Spleen (tissue), 11 donors: ENCODE results near the gene MR1. TPM values are rescaled to one million over a fixed set of nuclear protein-coding genes. Genes with fewer than 3 reads are reported as not detected.
"Not testable (repeated sequence)": the region's sequence is repeated elsewhere in the genome, so short reads cannot be mapped to it uniquely, and the experiment has no call there.

Experiments used
- DNase-seq: peaks from one replicate; pipeline ENCODE4 v3.0.0-alpha.2; 2020
- H3K27ac ChIP-seq, 8 donors: fragments of 200-600 bp; sonication (generic) in 7 of 8; 1 replicate in 4 of 8; 2 replicates in 4 of 8; pipeline versions ENCODE4 v1.5.0 to v1.8.0; 2016 to 2021; ENCODE audit warnings: inconsistent platforms in 4 of 8, mild to moderate bottlenecking in 4 of 8, moderate library complexity in 1 of 8
- H3K27me3 ChIP-seq, 7 donors: fragments of 200-600 bp; sonication (generic) in 6 of 7; replicated peaks in 1 of 7; 1 replicate in 4 of 7; 2 replicates in 3 of 7; pipeline versions ENCODE4 v1.5.0 to v1.8.0; 2016 to 2021; ENCODE audit warnings: inconsistent platforms in 3 of 7, mild to moderate bottlenecking in 1 of 7
- H3K36me3 ChIP-seq, 6 donors: fragments of 200-600 bp; sonication (generic) in 5 of 6; 1 replicate in 4 of 6; 2 replicates in 2 of 6; pipeline versions ENCODE4 v1.5.0 to v1.8.0; 2016 to 2021; ENCODE audit warnings: inconsistent platforms in 2 of 6
- H3K4me1 ChIP-seq, 6 donors: fragments of 200-600 bp; sonication (generic) in 5 of 6; 1 replicate in 3 of 6; 2 replicates in 3 of 6; pipeline versions ENCODE4 v1.5.0 to v1.8.0; 2016 to 2021; ENCODE audit warnings: inconsistent platforms in 3 of 6
- H3K4me3 ChIP-seq, 8 donors: fragments of 200-600 bp; sonication (generic) in 7 of 8; 1 replicate in 4 of 8; 2 replicates in 4 of 8; pipeline versions ENCODE4 v1.5.0 to v1.8.0; 2016 to 2021; ENCODE audit warnings: inconsistent platforms in 4 of 8, mild to moderate bottlenecking in 4 of 8, moderate library complexity in 2 of 8
- H3K9me3 ChIP-seq, 8 donors: fragments of 200-600 bp; sonication (generic) in 7 of 8; 1 replicate in 4 of 8; 2 replicates in 4 of 8; pipeline versions ENCODE4 v1.5.0 to v1.8.0; 2016 to 2021; ENCODE audit warnings: inconsistent platforms in 4 of 8
- POLR2A ChIP-seq, 3 donors: fragments of 450-650 bp; IDR thresholded peaks; one replicate each; pipeline ENCODE4 v1.5.1; 2017; ENCODE audit warnings: antibody characterized with exemption in 3 of 3, mild to moderate bottlenecking in 1 of 3
- POLR2AphosphoS5 ChIP-seq, 3 donors: sonication (generic); formaldehyde crosslinking; IDR thresholded peaks; one replicate each; pipeline ENCODE4 v1.5.1; 2017; ENCODE audit warnings: antibody characterized with exemption in 3 of 3
- WGBS, 5 donors: extraction: QIAGEN DNeasy Blood & Tissue Kit in 3 of 5; methylation state at CpG; one replicate each; pipeline versions ENCODE4 v1.1.5 to v1.1.7; 2013 to 2018; 5-methylcytosine and 5-hydroxymethylcytosine counted together
- intact Hi-C: fragments of 100-400 bp; cut with DNase I; formaldehyde crosslinking; loops from one replicate; pipeline ENCODE4 v1.15.0; 2023; ENCODE audit warnings: low total_unique reads
- polyA plus RNA-seq, 3 donors: library from polyadenylated mRNA; stranded (reverse); fragments of 200-250 nt; gene quantifications; one replicate each; pipeline ENCODE4 v1.2.1, GENCODE V29; 2013
- total RNA-seq, 7 donors: library from RNA; depleted of rRNA in 3 of 7; stranded (reverse); fragments of >200 nt in 3 of 7; fragmentation: NEBNext Ultra II Directional in 4 of 7; extraction: Animal tissue kit (Norgen Biotek cat#: 25700) in 4 of 7; gene quantifications; one replicate each; pipeline versions ENCODE4 v1.1.0 to v1.2.1, GENCODE V29; 2016 to 2021
- TF ChIP-seq, protein P1 (sequence below), 11 experiments: fragments of 200-600 bp in 7 of 11; fragments of 450-650 bp in 4 of 11; sonication (generic) in 4 of 11; IDR thresholded peaks in 8 of 11; conservative IDR thresholded peaks in 3 of 11; 1 replicate in 7 of 11; 2 replicates in 4 of 11; pipeline versions ENCODE4 v1.4.0 to v1.8.0; 2016 to 2021; ENCODE audit warnings: antibody characterized with exemption in 11 of 11, inconsistent platforms in 4 of 11, mild to moderate bottlenecking in 1 of 11
- donor health status: healthy with polysubstance abuse.
- donor health status: DM: no; HTN: no; CAD: no; lungs with moderate emphysema.
- donor health status: DM: no; HTN: no; CAD: no.
- donor health status: Bipolar disorder and iron deficiency.
- donor health status: healthy.
- donor health status: DM: no; HTN: no; CAD: no.
- donor health status: DM: yes; HTN: yes; CAD: no.

The MR1 gene
- total and polyA plus RNA-seq, 10 donors = 4.9 to 35.6 (median 24.0) TPM

DNA sequence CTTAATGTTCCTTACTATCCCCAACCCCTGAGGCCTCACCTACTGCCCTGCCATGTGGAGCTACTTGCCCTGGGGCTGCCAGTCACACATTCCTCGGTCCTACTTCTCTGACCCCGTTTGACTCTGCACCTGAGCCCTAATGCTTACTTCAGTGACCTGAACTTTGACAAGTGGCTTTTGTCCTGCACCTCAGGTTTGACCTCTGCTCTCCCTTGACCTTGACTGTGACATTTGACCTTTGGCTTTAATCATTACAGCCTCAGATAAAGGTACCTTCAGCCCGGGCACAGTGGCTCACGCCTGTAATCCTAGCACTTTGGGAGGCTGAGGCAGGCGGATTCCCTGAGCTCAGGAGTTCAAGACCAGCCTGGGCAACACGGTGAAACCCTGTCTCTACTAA, 22.8 kb downstream of the MR1 start:
- H3K27ac ChIP-seq = no peak overlapping the region
- no peak overlapping the region for H3K4me3 ChIP-seq
- no peak for DNase-seq
- no peaks in the 10 kb centered on the region for H3K27me3 ChIP-seq
- peaks cover 0 to 15% (median 8%) of the 10 kb centered on the region in 8 donors for H3K9me3 ChIP-seq
- intact Hi-C loops = no loop called here
- WGBS, 5 donors = 88 to 97% (median 94%) methylated on average over 6 of the region's 6 CpGs
- H3K4me1 ChIP-seq = peaks cover under 1 to 8% (median 2%) of the 10 kb centered on the region in 6 donors
- TF ChIP-seq POLR2A (IDR thresholded peaks at IDR 0.05) (no peak), POLR2AphosphoS5 (IDR thresholded peaks at IDR 0.05) (no peak)
- TF ChIP-seq, protein P1, sequence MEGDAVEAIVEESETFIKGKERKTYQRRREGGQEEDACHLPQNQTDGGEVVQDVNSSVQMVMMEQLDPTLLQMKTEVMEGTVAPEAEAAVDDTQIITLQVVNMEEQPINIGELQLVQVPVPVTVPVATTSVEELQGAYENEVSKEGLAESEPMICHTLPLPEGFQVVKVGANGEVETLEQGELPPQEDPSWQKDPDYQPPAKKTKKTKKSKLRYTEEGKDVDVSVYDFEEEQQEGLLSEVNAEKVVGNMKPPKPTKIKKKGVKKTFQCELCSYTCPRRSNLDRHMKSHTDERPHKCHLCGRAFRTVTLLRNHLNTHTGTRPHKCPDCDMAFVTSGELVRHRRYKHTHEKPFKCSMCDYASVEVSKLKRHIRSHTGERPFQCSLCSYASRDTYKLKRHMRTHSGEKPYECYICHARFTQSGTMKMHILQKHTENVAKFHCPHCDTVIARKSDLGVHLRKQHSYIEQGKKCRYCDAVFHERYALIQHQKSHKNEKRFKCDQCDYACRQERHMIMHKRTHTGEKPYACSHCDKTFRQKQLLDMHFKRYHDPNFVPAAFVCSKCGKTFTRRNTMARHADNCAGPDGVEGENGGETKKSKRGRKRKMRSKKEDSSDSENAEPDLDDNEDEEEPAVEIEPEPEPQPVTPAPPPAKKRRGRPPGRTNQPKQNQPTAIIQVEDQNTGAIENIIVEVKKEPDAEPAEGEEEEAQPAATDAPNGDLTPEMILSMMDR (IDR thresholded peaks at IDR 0.05 in 8 of 11, conservative IDR thresholded peaks at IDR 0.05 in 3 of 11) = no peak
- H3K36me3 ChIP-seq = peaks cover 0 to 86% (median 29%) of the 10 kb centered on the region in 6 donors

DNA sequence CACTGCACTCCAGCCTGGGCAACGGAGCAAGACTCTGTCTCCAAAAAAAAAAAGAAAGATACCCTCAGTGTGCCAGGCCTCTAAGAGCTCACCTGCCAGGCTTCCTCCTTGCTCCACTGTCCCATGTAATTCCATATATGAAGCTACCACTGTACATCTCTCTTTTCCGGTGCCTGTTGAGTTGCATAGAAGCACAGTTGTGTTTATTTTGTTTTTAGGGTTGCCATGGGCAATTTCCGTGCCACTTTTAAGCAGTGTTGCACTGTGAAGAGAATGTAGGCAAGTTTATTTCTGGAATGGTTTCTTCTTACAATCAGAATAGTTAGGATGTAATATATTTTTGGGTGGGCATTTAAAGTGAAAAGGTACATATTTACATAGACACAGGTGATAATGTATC, 23.3 kb downstream of the MR1 start:
- Histone ChIP-seq H3K36me3 (peaks cover 0 to 81% (median 29%) of the 10 kb centered on the region in 6 donors), H3K4me1 (peaks cover 3 to 13% (median 6%) of the 10 kb centered on the region in 6 donors), H3K27ac (no peak overlapping the region), H3K4me3 (no peak overlapping the region), H3K27me3 (no peaks in the 10 kb centered on the region), H3K9me3 (peaks cover 0 to 15% (median 8%) of the 10 kb centered on the region in 8 donors)
- intact Hi-C loops = no loop called here
- 56 to 80% (median 64%) methylated on average over 3 of the region's 3 CpGs for WGBS, 5 donors
- TF ChIP-seq POLR2A (IDR thresholded peaks at IDR 0.05) (no peak), POLR2AphosphoS5 (IDR thresholded peaks at IDR 0.05) (no peak)
- TF ChIP-seq, protein P1 (IDR thresholded peaks at IDR 0.05 in 8 of 11, conservative IDR thresholded peaks at IDR 0.05 in 3 of 11) = no peak
- DNase-seq = no peak

DNA sequence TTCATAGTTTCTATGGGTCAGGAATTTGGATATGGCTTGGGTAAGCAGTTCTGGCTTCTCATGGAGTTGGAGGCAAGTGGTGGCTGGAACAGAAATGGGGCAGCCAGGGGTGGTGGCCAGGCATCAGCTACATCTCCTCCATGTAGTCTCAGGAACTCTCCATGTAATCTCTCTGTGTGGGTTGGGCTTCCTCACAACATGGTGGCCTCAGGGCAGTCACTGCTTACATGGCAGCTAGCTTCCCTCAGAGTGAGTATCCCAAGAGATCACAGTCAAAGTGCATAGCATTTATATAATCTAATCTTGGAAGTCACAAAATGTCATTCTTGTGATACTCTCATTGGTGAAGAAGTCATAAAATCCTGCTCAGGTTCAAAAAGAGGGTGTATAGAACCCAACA, 25.7 kb downstream of the MR1 start:
- Histone ChIP-seq H3K4me3 (no peak overlapping the region), H3K27ac (no peak overlapping the region), H3K36me3 (peaks cover 0 to 57% (median 20%) of the 10 kb centered on the region in 6 donors), H3K4me1 (peaks cover 3 to 34% (median 20%) of the 10 kb centered on the region in 6 donors), H3K9me3 (peaks cover 0 to 15% (median 8%) of the 10 kb centered on the region in 8 donors), H3K27me3 (no peaks in the 10 kb centered on the region)
- intact Hi-C loops = no loop called here
- DNase-seq = no peak
- no peak for TF ChIP-seq POLR2AphosphoS5 (IDR thresholded peaks at IDR 0.05)
- TF ChIP-seq, protein P1 (IDR thresholded peaks at IDR 0.05 in 8 of 11, conservative IDR thresholded peaks at IDR 0.05 in 3 of 11) = no peak
- TF ChIP-seq POLR2A (IDR thresholded peaks at IDR 0.05) = no peak

DNA sequence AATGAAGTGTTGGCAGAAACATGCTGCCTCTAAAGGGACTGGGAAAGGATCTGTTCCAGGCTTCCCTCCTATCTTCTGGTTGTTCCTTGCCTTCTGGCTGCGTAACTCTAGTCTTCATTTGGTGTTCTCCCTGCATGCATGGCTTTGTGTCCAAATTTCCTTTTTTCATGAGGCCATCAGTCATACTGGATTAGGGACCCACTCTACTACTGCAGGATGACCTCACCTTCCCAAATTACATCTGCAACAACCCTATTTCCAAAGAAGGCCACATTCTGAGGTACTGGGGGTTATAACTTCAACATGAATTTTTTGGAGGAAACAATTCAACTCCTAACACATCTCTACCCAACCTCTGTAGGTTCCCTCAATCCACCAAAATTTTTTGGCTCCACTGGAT, 26.3 kb downstream of the MR1 start:
- DNase-seq = no peak
- Histone ChIP-seq H3K27ac (no peak overlapping the region), H3K9me3 (peaks cover 0 to 15% (median 8%) of the 10 kb centered on the region in 8 donors), H3K27me3 (no peaks in the 10 kb centered on the region), H3K4me1 (peaks cover 3 to 34% (median 20%) of the 10 kb centered on the region in 6 donors), H3K36me3 (peaks cover 0 to 51% (median 20%) of the 10 kb centered on the region in 6 donors), H3K4me3 (no peak overlapping the region)
- WGBS, 5 donors = 93 to 100% (median 98%) methylated on average over 1 of the region's 1 CpG
- TF ChIP-seq POLR2A (IDR thresholded peaks at IDR 0.05) = no peak
- no peak for TF ChIP-seq POLR2AphosphoS5 (IDR thresholded peaks at IDR 0.05)
- TF ChIP-seq, protein P1 (IDR thresholded peaks at IDR 0.05 in 8 of 11, conservative IDR thresholded peaks at IDR 0.05 in 3 of 11) = no peak
- intact Hi-C loops = no loop called here

DNA sequence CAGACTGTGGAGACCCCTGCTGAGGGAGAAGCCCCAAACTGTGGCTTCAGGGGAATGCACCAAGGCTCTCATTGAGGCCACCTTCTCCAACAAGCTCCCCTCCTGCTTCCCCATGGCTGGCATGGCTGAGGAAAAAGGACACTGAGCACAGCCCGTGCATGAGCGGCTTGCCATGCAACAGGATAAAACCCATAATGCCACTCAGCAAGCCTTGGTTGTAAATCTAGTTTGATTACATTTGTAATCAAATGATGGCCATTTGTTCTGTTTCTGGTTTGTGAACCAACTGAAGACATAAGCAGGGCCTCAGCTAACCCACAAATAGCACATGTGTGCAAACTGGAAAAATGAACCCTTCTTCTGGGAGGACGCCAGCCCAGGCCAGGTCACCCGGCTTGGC, 27.2 kb downstream of the MR1 start:
- DNase-seq, H3K27me3 ChIP-seq, intact Hi-C loops, H3K4me3 ChIP-seq: not testable (repeated sequence)
- WGBS, 5 donors = 90 to 100% (median 97%) methylated on average over 2 to 4 of the region's 4 CpGs
- H3K9me3 ChIP-seq = peaks cover 0 to 15% (median 8%) of the 10 kb centered on the region in 8 donors
- H3K27ac ChIP-seq = peak overlapping the region in 1 of 8 donors; percentile 84
- H3K36me3 ChIP-seq = peaks cover 0 to 42% (median 13%) of the 10 kb centered on the region in 6 donors
- H3K4me1 ChIP-seq = peaks cover 3 to 34% (median 20%) of the 10 kb centered on the region in 6 donors
